BLaER1 treated with 17β-estradiol and CSF1 and Interleukin-3, amounts not matched to agents 10 nM and 100 nM (cell line): ENCODE results near the gene SYK.

Experiments
- H3K27ac ChIP-seq, 11 experiments: shearing (Covaris generic); formaldehyde crosslinking; 2 replicates each; pipeline ENCODE4 v1.8.1; 2022
- H3K27me3 ChIP-seq, 11 experiments: shearing (Covaris generic); formaldehyde crosslinking; 2 replicates each; pipeline ENCODE4 v1.8.1; 2022
- H3K36me3 ChIP-seq, 11 experiments: shearing (Covaris generic); formaldehyde crosslinking; 2 replicates each; pipeline ENCODE4 v1.8.1; 2022
- H3K4me1 ChIP-seq, 10 experiments: shearing (Covaris generic); formaldehyde crosslinking; 2 replicates each; pipeline ENCODE4 v1.8.1; 2022
- H3K4me2 ChIP-seq, 11 experiments: shearing (Covaris generic); formaldehyde crosslinking; 2 replicates each; pipeline ENCODE4 v1.8.1; 2022
- H3K4me3 ChIP-seq, 10 experiments: shearing (Covaris generic); formaldehyde crosslinking; 2 replicates each; pipeline ENCODE4 v1.8.1; 2022
- H3K9ac ChIP-seq, 11 experiments: shearing (Covaris generic); formaldehyde crosslinking; 2 replicates each; pipeline ENCODE4 v1.8.1; 2022
- H3K9me3 ChIP-seq, 11 experiments: shearing (Covaris generic); formaldehyde crosslinking; replicated peaks in 1 of 11; 2 replicates each; pipeline ENCODE4 v1.8.1; 2022
- H4K20me1 ChIP-seq, 11 experiments: shearing (Covaris generic); formaldehyde crosslinking; 2 replicates each; pipeline ENCODE4 v1.8.1; 2022
- Cebpa-rat ChIP-seq, 11 experiments: shearing (Covaris generic); IDR thresholded peaks; 2 replicates each; pipeline ENCODE4 v1.8.1; 2022

The SYK gene

DNA sequence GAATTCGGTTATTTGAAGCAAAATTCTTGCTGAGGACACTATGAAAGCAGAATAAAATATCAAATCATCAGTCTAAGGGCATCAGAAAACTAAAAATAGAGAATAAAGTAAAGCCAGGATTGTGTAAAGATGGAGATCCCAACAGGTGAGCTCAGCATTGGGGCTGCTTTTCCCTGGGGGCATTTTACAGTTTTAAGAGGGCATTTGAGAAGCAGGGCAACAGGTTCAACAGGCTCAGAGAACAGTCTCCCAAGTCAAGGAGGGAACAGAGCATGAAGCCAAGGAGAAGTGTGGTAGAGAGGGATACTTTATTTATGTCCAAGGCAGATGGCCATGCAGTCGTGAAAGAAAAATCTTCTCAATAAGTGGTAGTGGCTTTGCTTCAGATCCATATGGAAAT lies 145.4 kb downstream of the SYK start:
- no peaks in the 10 kb centered on the region for H4K20me1 ChIP-seq

More for the DNA sequence above, 145.4 kb downstream of the SYK start:
- Histone ChIP-seq H3K36me3 (no peaks in the 10 kb centered on the region), H3K27me3 (no peaks in the 10 kb centered on the region), H3K9ac (no peak overlapping the region), H3K4me1 (peaks cover 0 to 21% (median 16%) of the 10 kb centered on the region in 10 experiments; a peak in 14 of 20 replicates), H3K4me3 (no peak overlapping the region), H3K4me2 (no peak overlapping the region), H3K9me3 (peaks cover 0 to 5% (median 0%) of the 10 kb centered on the region in 11 experiments; a peak in 1 of 22 replicates), H3K27ac (no peak overlapping the region)
- no peak for TF ChIP-seq Cebpa-rat (IDR thresholded peaks at IDR 0.05)
